H54 (cell line): ENCODE data around the gene AOC1.

ENCODE experiments used
- DNase-seq: peaks from one replicate; pipeline ENCODE4 v3.0.0; 2011; ENCODE audit warnings: low spot score, mixed read lengths; ENCODE audit not compliant: insufficient read length
- FAIRE-seq: peaks from 3 replicates; lab custom pipeline; 2011; peaks lifted over from hg19 to GRCh38; lab: Jason Lieb, UNC
- POLR2A ChIP-seq: IDR thresholded peaks from 2 replicates; pipeline ENCODE4 v1.6.1; 2011; ENCODE audit warnings: low read depth, mild to moderate bottlenecking, low read length

The AOC1 gene

DNA sequence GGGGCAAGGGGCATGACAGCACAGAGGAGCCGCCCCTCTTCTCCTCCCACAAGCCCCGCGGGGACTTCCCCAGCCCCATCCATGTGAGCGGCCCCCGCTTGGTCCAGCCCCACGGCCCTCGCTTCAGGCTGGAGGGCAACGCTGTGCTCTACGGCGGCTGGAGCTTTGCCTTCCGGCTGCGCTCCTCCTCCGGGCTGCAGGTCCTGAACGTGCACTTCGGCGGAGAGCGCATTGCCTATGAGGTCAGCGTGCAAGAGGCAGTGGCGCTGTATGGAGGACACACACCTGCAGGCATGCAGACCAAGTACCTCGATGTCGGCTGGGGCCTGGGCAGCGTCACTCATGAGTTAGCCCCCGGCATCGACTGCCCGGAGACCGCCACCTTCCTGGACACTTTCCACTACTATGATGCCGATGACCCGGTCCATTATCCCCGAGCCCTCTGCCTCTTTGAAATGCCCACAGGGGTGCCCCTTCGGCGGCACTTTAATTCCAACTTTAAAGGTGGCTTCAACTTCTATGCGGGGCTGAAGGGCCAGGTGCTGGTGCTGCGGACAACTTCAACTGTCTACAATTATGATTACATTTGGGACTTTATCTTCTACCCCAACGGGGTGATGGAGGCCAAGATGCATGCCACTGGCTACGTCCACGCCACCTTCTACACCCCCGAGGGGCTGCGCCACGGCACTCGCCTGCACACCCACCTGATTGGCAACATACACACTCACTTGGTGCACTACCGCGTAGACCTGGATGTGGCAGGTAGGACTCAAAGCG is 5.1 kb downstream of the AOC1 start:
- FAIRE-seq (no peak), DNase-seq (no peak)
- no peak for TF ChIP-seq POLR2A

DNA sequence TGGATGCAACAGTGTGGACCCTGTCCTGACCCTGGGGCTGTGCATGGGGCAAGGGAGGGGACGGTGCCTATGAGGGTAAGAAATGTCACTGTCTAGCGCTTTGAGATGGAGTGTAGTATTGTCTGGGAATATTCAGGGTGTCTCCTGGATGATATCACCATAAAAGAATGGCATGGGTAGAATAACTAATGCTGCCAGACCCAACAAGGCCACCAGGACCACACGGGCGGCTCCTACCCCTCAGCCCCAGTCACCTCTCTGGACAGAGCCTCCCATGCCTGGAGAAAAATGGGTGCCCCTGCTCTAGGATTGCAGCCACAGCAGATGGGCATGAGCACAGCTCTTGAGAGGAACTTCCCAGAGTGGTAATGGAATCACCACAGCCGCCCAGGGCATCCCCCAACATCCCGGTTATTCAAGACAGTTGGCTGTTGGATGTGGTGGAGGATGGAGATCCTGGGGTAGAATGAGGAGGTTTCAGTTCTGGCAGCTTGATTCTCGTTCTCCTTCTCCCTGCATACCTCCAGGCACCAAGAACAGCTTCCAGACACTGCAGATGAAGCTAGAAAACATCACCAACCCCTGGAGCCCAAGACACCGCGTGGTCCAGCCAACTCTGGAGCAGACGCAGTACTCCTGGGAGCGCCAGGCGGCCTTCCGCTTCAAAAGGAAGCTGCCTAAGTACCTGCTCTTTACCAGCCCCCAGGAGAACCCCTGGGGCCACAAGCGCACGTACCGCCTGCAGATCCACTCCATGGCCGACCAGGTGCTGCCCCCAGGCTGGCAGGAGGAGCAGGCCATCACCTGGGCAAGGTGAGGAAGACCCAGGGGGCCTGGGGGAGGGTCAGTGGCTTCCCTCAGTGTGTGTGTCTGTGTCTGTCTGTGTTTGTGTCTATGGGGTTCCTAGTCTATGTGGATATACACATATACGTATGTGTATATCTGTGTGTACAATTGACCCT is 6.2 kb downstream of the AOC1 start:
- DNase-seq (no peak), FAIRE-seq (no peak)
- no peak for TF ChIP-seq POLR2A

DNA sequence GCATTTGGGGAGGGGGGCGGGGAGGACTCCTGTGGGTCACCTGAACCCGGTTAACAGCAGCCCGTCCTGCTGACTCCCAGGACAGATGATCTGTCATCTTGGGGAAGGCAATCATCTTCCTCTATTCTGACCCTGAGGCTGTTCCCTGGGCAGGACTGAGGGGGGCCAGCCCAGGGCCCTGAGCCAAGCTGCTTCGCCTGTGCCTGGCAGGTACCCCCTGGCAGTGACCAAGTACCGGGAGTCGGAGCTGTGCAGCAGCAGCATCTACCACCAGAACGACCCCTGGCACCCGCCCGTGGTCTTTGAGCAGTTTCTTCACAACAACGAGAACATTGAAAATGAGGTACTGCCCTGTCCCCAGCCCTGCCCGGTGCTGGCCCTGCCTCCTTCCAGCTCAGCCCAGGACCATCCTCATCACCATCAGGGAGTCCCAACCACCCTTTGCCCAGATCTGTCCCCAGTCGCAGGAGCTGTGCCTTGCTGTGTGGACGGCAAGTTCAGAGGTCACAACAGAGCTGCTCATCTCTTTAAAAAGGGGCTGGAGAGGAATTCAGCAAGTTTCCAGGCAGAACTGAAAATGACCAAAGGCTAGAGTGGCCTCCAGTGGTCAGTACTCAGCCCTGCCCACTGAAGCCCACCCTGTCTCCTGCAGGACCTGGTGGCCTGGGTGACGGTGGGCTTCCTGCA is 8.1 kb downstream of the AOC1 start:
- FAIRE-seq (no peak), DNase-seq (no peak)
- TF ChIP-seq POLR2A: no peak

DNA sequence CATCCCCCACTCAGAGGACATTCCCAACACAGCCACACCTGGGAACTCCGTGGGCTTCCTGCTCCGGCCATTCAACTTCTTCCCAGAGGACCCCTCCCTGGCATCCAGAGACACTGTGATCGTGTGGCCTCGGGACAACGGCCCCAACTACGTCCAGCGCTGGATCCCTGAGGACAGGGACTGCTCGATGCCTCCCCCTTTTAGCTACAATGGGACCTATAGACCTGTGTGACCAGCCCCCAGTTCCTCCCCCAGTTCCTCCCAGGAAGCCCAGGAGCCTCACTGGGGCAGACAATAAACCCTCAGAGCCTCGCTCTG is 8.6 kb downstream of the AOC1 start:
- FAIRE-seq (no peak), DNase-seq (no peak)
- no peak for TF ChIP-seq POLR2A

DNA sequence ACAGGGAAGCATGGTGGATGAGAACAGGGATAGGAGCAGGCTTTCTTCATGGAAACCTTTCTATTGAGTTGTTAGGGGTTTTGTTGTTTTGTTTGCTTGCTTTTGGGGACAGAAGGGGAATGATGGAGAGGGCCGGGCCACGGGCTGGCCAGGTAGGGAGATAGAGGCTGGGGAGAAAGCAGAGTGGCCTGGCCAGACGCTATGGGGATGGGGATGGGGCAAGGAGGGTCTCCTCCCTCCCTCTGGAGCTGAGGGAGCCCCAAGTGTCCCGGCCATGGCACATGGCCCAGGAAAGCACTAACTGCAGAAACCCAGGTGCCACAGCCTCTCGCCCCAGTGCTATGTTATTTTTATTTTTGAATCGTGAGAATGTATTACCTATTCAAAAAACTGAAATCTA is 10.0 kb downstream of the AOC1 start:
- FAIRE-seq: no peak
- DNase-seq: no peak
- no peak for TF ChIP-seq POLR2A

DNA sequence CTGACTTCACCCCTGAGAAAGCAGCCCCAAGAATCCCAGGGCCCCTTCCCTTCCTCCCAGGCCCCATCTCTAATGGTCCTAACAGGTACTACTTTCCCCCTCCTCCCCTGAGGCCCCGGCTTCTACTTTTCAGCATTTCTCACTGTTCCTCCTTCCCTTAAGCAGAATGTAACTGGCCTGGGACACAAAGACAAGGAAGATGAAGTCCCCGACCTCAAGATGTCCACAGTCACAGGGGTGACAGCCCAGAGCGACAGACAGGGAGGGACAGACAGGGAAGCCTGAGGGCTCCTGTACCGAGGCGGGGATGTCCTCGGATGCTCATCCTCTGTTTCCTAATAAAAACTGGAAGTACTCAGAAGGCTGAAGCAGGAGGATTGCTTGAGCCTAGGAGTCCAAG is 11.6 kb downstream of the AOC1 start:
- no peak for TF ChIP-seq POLR2A
- FAIRE-seq: no peak
- DNase-seq: no peak

DNA sequence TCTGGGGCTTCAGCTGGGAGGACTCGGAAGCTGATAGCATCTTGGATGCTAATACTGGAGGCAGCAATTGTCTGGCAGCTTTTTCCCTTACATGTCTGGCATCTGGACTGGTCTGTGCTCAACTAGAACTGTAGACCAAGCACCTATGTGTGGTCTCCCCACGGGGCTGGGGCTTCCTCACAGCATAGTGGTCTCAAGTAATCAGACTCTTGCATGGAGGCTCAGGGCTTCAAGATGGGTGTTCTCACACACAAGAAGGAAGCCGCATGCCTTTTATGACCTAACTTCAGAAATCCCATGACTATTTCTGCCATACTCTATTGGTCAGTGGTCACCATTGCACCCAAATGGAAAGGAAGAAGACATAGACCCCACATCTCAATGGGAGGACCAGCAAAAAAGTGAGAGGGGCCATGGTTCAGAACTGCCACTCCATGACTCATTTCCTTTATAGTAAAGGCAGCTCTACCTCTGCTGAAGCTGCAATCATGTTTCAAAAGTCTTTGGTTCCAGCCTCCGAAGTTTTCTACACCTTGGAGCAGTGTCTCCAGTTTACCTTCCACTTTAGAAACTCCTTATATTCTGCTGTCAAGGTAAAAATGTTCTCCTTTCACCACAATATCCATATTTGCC is 14.7 kb downstream of the AOC1 start:
- no peak for TF ChIP-seq POLR2A
- no peak for FAIRE-seq
- no peak for DNase-seq

DNA sequence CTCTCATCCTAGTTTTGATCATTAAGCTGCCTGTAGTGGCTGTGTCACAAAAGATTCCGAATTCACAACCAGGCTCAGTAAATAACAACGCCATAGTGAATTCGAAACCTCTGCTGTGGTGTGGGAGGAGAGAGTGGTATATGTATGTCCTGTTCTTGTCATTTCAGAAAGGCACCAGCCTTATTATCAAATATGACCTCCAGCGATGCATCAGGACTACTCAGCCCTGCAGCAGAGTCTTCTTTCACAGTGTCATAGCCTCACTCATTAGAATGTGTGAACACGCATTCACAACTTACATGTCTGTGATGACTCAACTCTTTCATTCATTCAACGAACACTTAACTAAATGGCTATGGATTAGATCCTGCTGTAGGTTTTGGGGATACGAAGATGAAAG is 15.3 kb downstream of the AOC1 start:
- FAIRE-seq (no peak), DNase-seq (no peak)
- TF ChIP-seq POLR2A: no peak

DNA sequence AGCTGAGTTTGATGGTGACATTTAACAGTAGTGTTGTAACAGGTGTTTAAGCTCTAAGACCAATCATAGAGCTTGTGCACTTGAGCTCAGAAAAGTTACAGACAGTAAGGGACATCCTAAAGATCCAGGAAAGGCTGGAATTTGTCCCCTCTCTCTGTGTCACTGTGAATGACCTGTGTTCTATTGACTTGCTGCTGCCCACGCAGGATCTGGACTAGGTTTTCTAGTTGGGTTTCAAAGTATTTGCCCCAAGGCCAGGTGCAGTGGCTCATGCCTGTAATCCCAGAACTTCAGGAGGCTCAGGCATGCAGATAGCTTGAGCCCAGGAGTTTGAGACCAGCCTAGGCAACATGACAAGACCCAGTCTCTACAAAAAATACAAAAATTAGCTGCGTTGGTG is 17.1 kb downstream of the AOC1 start:
- FAIRE-seq: no peak
- no peak for DNase-seq
- TF ChIP-seq POLR2A: no peak

DNA sequence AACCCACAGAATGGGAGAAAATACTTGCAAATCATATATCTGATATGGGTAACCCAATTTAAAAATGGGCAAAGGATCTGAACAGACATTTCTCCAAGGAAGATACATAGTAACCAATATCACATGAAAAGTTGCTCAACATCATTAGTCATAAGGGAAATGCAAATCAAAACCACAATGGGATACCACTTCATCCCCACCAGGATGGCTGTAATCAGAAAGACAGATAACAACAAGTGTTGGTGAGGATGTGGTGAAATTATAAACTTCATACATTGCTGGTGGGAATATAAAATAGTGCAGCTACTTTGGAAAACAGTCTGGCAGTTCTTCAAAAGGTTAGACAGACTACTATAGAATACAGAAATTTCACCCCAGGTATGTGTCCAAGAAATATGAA is 19.3 kb downstream of the AOC1 start:
- DNase-seq (no peak), FAIRE-seq (no peak)
- no peak for TF ChIP-seq POLR2A

DNA sequence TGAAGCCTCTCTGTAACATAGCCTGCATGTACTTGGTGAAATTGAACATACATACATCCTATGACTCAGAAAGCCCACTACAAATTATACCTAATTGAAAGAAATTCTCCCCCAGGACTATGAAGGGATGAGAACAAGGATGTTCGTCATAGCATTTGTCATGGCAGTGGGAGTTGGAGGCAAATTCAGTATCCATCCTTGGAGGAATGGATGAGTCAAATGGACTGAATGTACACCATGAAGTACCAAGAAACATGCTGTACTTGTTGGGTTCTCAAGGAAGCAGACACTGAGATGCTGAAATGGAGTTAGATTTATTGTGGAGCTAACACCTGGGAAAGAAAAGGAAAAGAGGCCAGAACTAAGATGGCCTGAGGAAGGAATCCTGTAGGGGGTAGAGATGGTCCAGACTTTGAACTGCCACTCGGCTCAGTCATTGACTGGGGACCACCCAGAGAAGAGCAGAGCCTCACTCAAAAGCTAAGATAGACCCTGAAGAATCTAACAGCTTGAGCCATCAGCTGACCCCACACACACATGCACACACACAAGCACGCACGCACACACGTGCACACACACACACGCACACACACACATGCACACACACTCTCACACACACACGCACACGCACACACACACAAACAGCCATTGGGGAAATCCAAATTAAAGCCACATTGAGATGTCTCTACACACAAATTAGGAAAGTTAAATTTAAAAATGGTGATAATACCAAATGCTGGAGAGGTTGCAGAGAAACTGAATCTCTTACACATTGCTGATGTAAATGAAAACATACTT is 22.3 kb downstream of the AOC1 start:
- DNase-seq (no peak), FAIRE-seq (no peak)
- no peak for TF ChIP-seq POLR2A

DNA sequence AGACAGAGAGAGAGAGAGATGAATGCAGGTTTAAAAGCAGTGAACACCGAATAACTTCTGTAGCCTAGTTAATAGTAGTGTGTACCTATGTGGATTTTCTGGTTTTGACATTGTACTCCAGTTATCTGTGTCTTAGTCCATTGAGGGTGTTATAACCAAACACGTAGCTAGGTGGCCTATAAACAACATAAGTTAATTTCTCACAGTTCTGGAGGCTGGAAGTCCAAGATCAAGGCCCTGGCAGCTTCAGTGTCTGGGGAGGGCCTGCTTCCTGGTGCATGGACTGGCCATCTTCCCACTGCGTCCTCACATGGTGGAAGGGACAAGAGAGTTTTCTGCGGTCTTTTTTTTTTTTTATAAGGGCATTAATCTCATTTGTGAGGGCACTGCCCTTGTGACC is 23.5 kb downstream of the AOC1 start:
- no peak for DNase-seq
- TF ChIP-seq POLR2A: no peak
- FAIRE-seq: no peak
